ENCODE measurements around the gene STX18.

Gene STX18

GRCh38 chr4:4383085-4383484 is 158.8 kb downstream of the STX18 start:
- no peak overlapping the region for H3K4me3 ChIP-seq (ENCODE audit: low read depth in 1 of 5, low read length in 5 of 5)
- no peaks in the 10 kb centered on the region for H3K36me3 ChIP-seq (ENCODE audit: control insufficient read depth in 5 of 5, insufficient read depth in 5 of 5, low read length in 5 of 5)
- H3K27ac ChIP-seq (ENCODE audit: low read depth, low read length): no peak overlapping the region
- no peaks in the 10 kb centered on the region for H3K9me3 ChIP-seq (ENCODE audit: control insufficient read depth in 5 of 5, low read length in 5 of 5)
- no peak overlapping the region for H3K9ac ChIP-seq (ENCODE audit: low read length in 5 of 5)
- H3K4me1 ChIP-seq (ENCODE audit: control insufficient read depth in 5 of 5, insufficient read depth in 5 of 5, low read length in 5 of 5): peaks cover 0 to 20% (median 17%) of the 10 kb centered on the region in 5 donors
- peaks cover 21 to 46% (median 29%) of the 10 kb centered on the region in 5 donors for H3K27me3 ChIP-seq (ENCODE audit: control insufficient read depth in 5 of 5, insufficient read depth in 4 of 5, low read length in 5 of 5)

DNA sequence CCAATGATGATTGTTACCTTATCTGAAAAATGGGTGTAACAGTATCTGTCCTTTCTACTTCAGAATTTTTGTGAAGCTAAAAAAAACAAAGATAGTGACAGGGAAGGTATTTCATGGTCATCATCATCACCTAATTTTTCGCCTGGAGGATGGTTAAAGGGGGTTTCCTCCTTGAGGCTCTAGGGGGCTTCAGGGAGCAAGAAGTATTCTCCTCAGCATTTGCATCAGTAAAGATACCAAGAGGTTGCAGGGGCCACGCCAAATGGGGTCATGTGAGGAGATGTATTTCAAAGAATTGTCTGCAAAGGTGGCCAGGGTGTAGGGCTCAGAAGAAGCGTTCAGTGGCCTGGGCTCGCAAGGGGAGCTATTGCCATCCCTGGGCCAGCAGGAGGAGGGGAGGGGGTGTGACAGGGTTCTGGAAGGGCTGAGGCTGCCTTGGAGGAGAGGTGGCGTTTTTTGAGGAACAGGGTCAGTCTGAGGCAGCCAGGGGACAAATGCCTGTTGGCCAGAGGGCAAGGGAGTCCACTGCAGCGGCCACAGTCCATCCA is 162.2 kb downstream of the STX18 start:
- Histone ChIP-seq H3K4me1 (ENCODE audit: control insufficient read depth in 5 of 5, insufficient read depth in 5 of 5, low read length in 5 of 5) (no peaks in the 10 kb centered on the region), H3K9ac (ENCODE audit: low read length in 5 of 5) (no peak overlapping the region), H3K4me3 (ENCODE audit: low read depth in 1 of 5, low read length in 5 of 5) (no peak overlapping the region), H3K27ac (ENCODE audit: low read depth, low read length) (no peak overlapping the region), H3K9me3 (ENCODE audit: control insufficient read depth in 5 of 5, low read length in 5 of 5) (peaks cover 0 to 7% (median 5%) of the 10 kb centered on the region in 5 donors), H3K36me3 (ENCODE audit: control insufficient read depth in 5 of 5, insufficient read depth in 5 of 5, low read length in 5 of 5) (no peaks in the 10 kb centered on the region), H3K27me3 (ENCODE audit: control insufficient read depth in 5 of 5, insufficient read depth in 4 of 5, low read length in 5 of 5) (peaks cover 2 to 20% (median 13%) of the 10 kb centered on the region in 5 donors)

GRCh38 chr4:4377732-4378460 is 164.0 kb downstream of the STX18 start:
- no peak overlapping the region for H3K9ac ChIP-seq (ENCODE audit: low read length in 5 of 5)
- peaks cover 0 to 11% (median 10%) of the 10 kb centered on the region in 5 donors for H3K9me3 ChIP-seq (ENCODE audit: control insufficient read depth in 5 of 5, low read length in 5 of 5)
- no peaks in the 10 kb centered on the region for H3K4me1 ChIP-seq (ENCODE audit: control insufficient read depth in 5 of 5, insufficient read depth in 5 of 5, low read length in 5 of 5)
- no peaks in the 10 kb centered on the region for H3K36me3 ChIP-seq (ENCODE audit: control insufficient read depth in 5 of 5, insufficient read depth in 5 of 5, low read length in 5 of 5)
- no peak overlapping the region for H3K27ac ChIP-seq (ENCODE audit: low read depth, low read length)
- no peak overlapping the region for H3K4me3 ChIP-seq (ENCODE audit: low read depth in 1 of 5, low read length in 5 of 5)
- peaks cover 2 to 13% (median 7%) of the 10 kb centered on the region in 5 donors for H3K27me3 ChIP-seq (ENCODE audit: control insufficient read depth in 5 of 5, insufficient read depth in 4 of 5, low read length in 5 of 5)

DNA sequence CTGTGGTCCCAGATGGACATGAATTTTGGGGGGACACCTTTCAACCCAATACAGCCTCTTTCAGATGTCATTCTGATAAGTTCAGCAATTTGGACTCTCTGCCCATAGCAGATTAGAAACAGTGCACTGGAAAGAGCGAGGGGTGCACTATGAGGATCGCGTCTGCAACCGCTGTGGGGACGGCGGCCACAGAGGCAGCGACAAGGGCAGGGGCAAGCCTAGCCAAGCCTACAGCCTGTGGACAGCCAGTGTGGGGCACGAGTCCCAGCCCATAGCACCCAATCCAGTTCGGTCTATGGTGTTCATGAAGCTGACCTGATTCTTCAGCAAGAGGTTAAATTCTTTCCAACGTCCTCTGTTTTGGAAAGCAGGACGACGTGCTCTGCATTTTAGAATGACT is 164.7 kb downstream of the STX18 start:
- Histone ChIP-seq H3K9ac (ENCODE audit: low read length in 5 of 5) (no peak overlapping the region), H3K9me3 (ENCODE audit: control insufficient read depth in 5 of 5, low read length in 5 of 5) (peaks cover 0 to 11% (median 10%) of the 10 kb centered on the region in 5 donors), H3K4me3 (ENCODE audit: low read depth in 1 of 5, low read length in 5 of 5) (no peak overlapping the region), H3K36me3 (ENCODE audit: control insufficient read depth in 5 of 5, insufficient read depth in 5 of 5, low read length in 5 of 5) (no peaks in the 10 kb centered on the region), H3K27me3 (ENCODE audit: control insufficient read depth in 5 of 5, insufficient read depth in 4 of 5, low read length in 5 of 5) (peaks cover 1 to 12% (median 2%) of the 10 kb centered on the region in 5 donors), H3K4me1 (ENCODE audit: control insufficient read depth in 5 of 5, insufficient read depth in 5 of 5, low read length in 5 of 5) (no peaks in the 10 kb centered on the region), H3K27ac (ENCODE audit: low read depth, low read length) (no peak overlapping the region)

DNA sequence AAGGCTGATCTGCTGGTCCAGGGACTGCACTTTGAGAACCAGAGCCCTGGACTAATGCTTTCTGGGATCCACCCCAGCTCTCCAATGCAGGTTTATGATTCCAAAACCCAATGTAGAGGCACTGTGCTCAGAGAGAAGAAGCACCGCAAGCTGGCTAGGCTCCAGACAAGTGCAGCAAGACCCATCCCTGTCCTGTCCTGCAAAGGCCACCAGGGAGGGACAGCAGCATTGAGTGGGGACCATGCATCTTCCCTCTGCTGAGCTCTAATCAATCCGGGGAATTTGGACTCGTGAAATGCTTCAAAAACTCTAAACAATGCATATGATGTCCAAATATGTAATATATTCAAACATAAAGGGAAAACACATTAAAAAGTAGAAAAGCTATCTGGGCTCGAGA is 165.8 kb downstream of the STX18 start:
- no peaks in the 10 kb centered on the region for H3K4me1 ChIP-seq (ENCODE audit: control insufficient read depth in 5 of 5, insufficient read depth in 5 of 5, low read length in 5 of 5)
- no peak overlapping the region for H3K27ac ChIP-seq (ENCODE audit: low read depth, low read length)
- peaks cover 0 to 11% (median 10%) of the 10 kb centered on the region in 5 donors for H3K9me3 ChIP-seq (ENCODE audit: control insufficient read depth in 5 of 5, low read length in 5 of 5)
- no peak overlapping the region for H3K9ac ChIP-seq (ENCODE audit: low read length in 5 of 5)
- H3K27me3 ChIP-seq (ENCODE audit: control insufficient read depth in 5 of 5, insufficient read depth in 4 of 5, low read length in 5 of 5): peaks cover 0 to 12% (median 2%) of the 10 kb centered on the region in 5 donors
- H3K4me3 ChIP-seq (ENCODE audit: low read depth in 1 of 5, low read length in 5 of 5): no peak overlapping the region
- no peaks in the 10 kb centered on the region for H3K36me3 ChIP-seq (ENCODE audit: control insufficient read depth in 5 of 5, insufficient read depth in 5 of 5, low read length in 5 of 5)

- Histone ChIP-seq H3K4me3 (ENCODE audit: low read depth in 1 of 5, low read length in 5 of 5) (no peak overlapping the region), H3K9me3 (ENCODE audit: control insufficient read depth in 5 of 5, low read length in 5 of 5) (peaks cover 0 to 11% (median 10%) of the 10 kb centered on the region in 5 donors), H3K4me1 (ENCODE audit: control insufficient read depth in 5 of 5, insufficient read depth in 5 of 5, low read length in 5 of 5) (no peaks in the 10 kb centered on the region), H3K27me3 (ENCODE audit: control insufficient read depth in 5 of 5, insufficient read depth in 4 of 5, low read length in 5 of 5) (peaks cover 0 to 6% (median 5%) of the 10 kb centered on the region in 5 donors), H3K36me3 (ENCODE audit: control insufficient read depth in 5 of 5, insufficient read depth in 5 of 5, low read length in 5 of 5) (no peaks in the 10 kb centered on the region), H3K9ac (ENCODE audit: low read length in 5 of 5) (no peak overlapping the region), H3K27ac (ENCODE audit: low read depth, low read length) (no peak overlapping the region)
Observed at GRCh38 chr4:4374388-4375098, 167.3 kb downstream of the STX18 start.
